Osteoblast (primary cell): Measurements from ENCODE around the gene CTNND2. TPM values are rescaled to one million over a fixed set of nuclear protein-coding genes. Genes with fewer than 3 reads are reported as not detected.

Experiments used
- DNase-seq: peaks from one replicate; pipeline ENCODE4 v3.0.0; 2011; ENCODE audit warnings: low spot score, mixed read lengths; ENCODE audit not compliant: insufficient read length; ENCODE audit errors: missing footprints
- H2AFZ ChIP-seq: 2 replicates; pipeline ENCODE4 v1.6.0; 2011; ENCODE audit warnings: mild to moderate bottlenecking, low read length
- H3K27ac ChIP-seq: 2 replicates; pipeline ENCODE4 v1.5.1; 2011; ENCODE audit warnings: mild to moderate bottlenecking, low read depth, low read length, moderate library complexity
- H3K27me3 ChIP-seq: 2 replicates; pipeline ENCODE4 v1.6.0; 2012; ENCODE audit warnings: mild to moderate bottlenecking, control low read depth, inconsistent platforms, low read length, moderate library complexity; ENCODE audit not compliant: insufficient read depth
- H3K36me3 ChIP-seq: 2 replicates; pipeline ENCODE4 v1.5.1; 2011; ENCODE audit warnings: mild to moderate bottlenecking, low read length, control low read depth, moderate library complexity; ENCODE audit not compliant: insufficient read depth
- H3K4me1 ChIP-seq: 2 replicates; pipeline ENCODE4 v1.5.1; 2011; ENCODE audit warnings: mild to moderate bottlenecking, low read length, control low read depth, moderate library complexity; ENCODE audit not compliant: insufficient read depth
- H3K4me2 ChIP-seq: 2 replicates; pipeline ENCODE4 v1.6.0; 2011; ENCODE audit warnings: mild to moderate bottlenecking, low read length; ENCODE audit not compliant: insufficient read depth
- H3K4me3 ChIP-seq: fragments of 200-600 bp; sonication (generic); 3 replicates; pipeline ENCODE4 v1.5.1; 2012; ENCODE audit warnings: mild to moderate bottlenecking, low read length, inconsistent platforms; ENCODE audit not compliant: insufficient read depth
- H3K79me2 ChIP-seq: 2 replicates; pipeline ENCODE4 v1.6.0; 2012; ENCODE audit warnings: mild to moderate bottlenecking, low read length, control low read depth, inconsistent platforms; ENCODE audit not compliant: insufficient read depth
- H3K9me3 ChIP-seq: 2 replicates; pipeline ENCODE4 v1.5.1; 2011; ENCODE audit warnings: low read depth, low read length, control low read depth
- H4K20me1 ChIP-seq: 2 replicates; pipeline ENCODE4 v1.6.0; 2012; ENCODE audit warnings: mild to moderate bottlenecking, low read length, control low read depth; ENCODE audit not compliant: insufficient read depth
- total RNA-seq: library from RNA; depleted of rRNA; stranded (reverse); fragments of >200 nt; gene quantifications from 2 replicates; pipeline ENCODE4 v1.2.3, GENCODE V29; 2012
- TF ChIP-seq, protein P1 (sequence below): IDR thresholded peaks from 2 replicates; pipeline ENCODE4 v1.5.1; 2011; ENCODE audit warnings: mild to moderate bottlenecking, low read depth, low read length, moderate library complexity; ENCODE audit errors: extremely low read depth

CTNND2 gene
- total RNA-seq, 1 donor = not detected

- Histone ChIP-seq H3K4me1 (no peaks in the 10 kb centered on the region), H3K36me3 (no peaks in the 10 kb centered on the region), H3K4me2 (no peak overlapping the region), H3K9me3 (no peaks in the 10 kb centered on the region), H3K27ac (no peak overlapping the region), H2AFZ (no peak overlapping the region), H3K4me3 (no peak overlapping the region), H4K20me1 (no peaks in the 10 kb centered on the region), H3K27me3 (no peaks in the 10 kb centered on the region), H3K79me2 (no peaks in the 10 kb centered on the region)
- no peak for DNase-seq
- TF ChIP-seq, protein P1, sequence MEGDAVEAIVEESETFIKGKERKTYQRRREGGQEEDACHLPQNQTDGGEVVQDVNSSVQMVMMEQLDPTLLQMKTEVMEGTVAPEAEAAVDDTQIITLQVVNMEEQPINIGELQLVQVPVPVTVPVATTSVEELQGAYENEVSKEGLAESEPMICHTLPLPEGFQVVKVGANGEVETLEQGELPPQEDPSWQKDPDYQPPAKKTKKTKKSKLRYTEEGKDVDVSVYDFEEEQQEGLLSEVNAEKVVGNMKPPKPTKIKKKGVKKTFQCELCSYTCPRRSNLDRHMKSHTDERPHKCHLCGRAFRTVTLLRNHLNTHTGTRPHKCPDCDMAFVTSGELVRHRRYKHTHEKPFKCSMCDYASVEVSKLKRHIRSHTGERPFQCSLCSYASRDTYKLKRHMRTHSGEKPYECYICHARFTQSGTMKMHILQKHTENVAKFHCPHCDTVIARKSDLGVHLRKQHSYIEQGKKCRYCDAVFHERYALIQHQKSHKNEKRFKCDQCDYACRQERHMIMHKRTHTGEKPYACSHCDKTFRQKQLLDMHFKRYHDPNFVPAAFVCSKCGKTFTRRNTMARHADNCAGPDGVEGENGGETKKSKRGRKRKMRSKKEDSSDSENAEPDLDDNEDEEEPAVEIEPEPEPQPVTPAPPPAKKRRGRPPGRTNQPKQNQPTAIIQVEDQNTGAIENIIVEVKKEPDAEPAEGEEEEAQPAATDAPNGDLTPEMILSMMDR = no peak
These were observed 880.3 kb downstream of the CTNND2 start for GRCh38 chr5:11023945-11024344.

DNA sequence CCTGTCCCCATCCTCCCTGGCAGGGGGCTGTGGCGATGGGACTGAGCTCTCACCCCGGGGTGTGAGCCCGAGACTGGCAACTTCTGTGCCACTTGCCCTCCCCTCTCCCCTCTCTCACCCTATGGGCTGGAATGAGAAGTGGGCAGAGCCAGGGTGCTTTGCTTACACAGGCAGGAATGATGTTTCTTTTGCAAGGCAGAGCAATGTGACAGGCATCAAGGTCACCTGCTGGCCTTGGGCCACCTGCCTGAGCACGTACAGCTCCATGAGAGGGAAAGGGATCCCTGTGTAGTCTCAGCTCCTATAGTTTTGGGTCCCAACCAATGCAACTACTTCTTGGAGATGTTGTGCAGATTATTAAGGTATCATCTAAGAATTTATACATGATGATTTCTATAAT is 890.5 kb downstream of the CTNND2 start:
- no peak overlapping the region for H2AFZ ChIP-seq
- H3K4me3 ChIP-seq = no peak overlapping the region
- no peaks in the 10 kb centered on the region for H3K4me1 ChIP-seq
- TF ChIP-seq, protein P1 = no peak
- no peak overlapping the region for H3K27ac ChIP-seq
- H3K79me2 ChIP-seq = no peaks in the 10 kb centered on the region
- no peaks in the 10 kb centered on the region for H3K27me3 ChIP-seq
- H4K20me1 ChIP-seq = no peaks in the 10 kb centered on the region
- no peak overlapping the region for H3K4me2 ChIP-seq
- no peak for DNase-seq
- no peaks in the 10 kb centered on the region for H3K36me3 ChIP-seq
- H3K9me3 ChIP-seq = no peaks in the 10 kb centered on the region

- Histone ChIP-seq H3K79me2 (no peaks in the 10 kb centered on the region), H3K36me3 (no peaks in the 10 kb centered on the region), H3K4me2 (no peak overlapping the region), H4K20me1 (no peaks in the 10 kb centered on the region), H3K9me3 (no peaks in the 10 kb centered on the region), H3K4me1 (no peaks in the 10 kb centered on the region), H3K27me3 (no peaks in the 10 kb centered on the region), H2AFZ (no peak overlapping the region), H3K4me3 (no peak overlapping the region), H3K27ac (no peak overlapping the region)
- no peak for DNase-seq
- TF ChIP-seq, protein P1 = no peak
These were observed 892.0 kb downstream of the CTNND2 start for GRCh38 chr5:11012295-11012694.

DNA sequence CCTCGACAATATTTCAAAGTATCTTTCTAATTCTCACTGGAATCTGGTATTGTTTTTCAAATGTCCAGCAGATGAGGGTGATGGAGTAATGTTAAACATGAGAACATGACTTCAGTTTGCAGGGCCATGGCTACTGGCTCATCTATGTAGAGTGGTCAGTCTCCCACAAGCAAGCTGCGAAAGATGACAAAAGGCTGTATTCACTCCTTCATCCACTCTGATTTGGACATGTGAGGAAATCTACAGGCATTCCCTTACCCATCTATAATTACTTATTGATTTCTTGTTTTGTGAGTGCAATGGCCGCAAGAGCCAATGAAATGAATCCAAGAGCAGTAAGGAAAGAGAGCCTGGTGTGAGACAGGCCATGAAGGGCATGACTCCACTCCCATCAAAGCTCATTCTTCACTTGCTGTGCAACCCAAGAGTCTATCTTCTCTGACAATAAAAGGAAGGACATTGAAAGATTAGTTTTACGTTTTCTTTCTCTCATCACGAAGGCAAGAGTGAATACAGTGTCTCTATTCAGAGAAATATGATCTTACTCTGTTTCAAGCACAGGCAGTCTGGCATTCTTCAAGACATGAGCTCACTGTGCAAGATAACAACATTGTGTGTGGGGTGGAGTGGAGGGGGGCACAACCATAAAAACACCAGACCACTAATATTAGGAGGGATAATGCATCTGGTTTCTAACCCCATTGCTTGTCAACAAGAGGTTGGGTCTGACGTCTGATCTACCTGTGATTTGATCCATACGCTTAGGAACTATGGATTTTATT is 893.6 kb downstream of the CTNND2 start:
- H2AFZ ChIP-seq = no peak overlapping the region
- H3K27me3 ChIP-seq = no peaks in the 10 kb centered on the region
- H3K9me3 ChIP-seq = no peaks in the 10 kb centered on the region
- no peaks in the 10 kb centered on the region for H3K79me2 ChIP-seq
- H3K4me1 ChIP-seq = no peaks in the 10 kb centered on the region
- no peaks in the 10 kb centered on the region for H3K36me3 ChIP-seq
- no peak overlapping the region for H3K4me2 ChIP-seq
- no peak overlapping the region for H3K4me3 ChIP-seq
- no peaks in the 10 kb centered on the region for H4K20me1 ChIP-seq
- DNase-seq = no peak
- H3K27ac ChIP-seq = no peak overlapping the region
- TF ChIP-seq, protein P1 = no peak
